Heart left ventricle (tissue), 16 donors: Measurements from ENCODE around the gene AEBP1. TPM values are rescaled to one million over a fixed set of nuclear protein-coding genes. Genes with fewer than 3 reads are reported as not detected.

Experiments used
- ATAC-seq, 4 donors: fragments of 200-7000 bp; cut with Tn5 transposase; one replicate each; pipeline ENCODE4 v1.9.1; 2020 to 2022; ENCODE audit warnings: moderate library complexity in 4 of 4, mild to moderate bottlenecking in 3 of 4, moderate number of reproducible peaks in 1 of 4
- DNase-seq, 5 donors: peaks; one replicate each; pipeline ENCODE4 v3.0.0-alpha.2; 2020
- H3K27ac ChIP-seq, 12 donors: fragments of 200-600 bp; sonication (generic) in 4 of 12; one replicate each; pipeline versions ENCODE4 v1.5.0 to v1.8.0; 2016 to 2022; ENCODE audit warnings: mild to moderate bottlenecking in 2 of 12
- H3K27me3 ChIP-seq, 9 donors: fragments of 200-600 bp; sonication (generic) in 2 of 9; one replicate each; pipeline versions ENCODE4 v1.5.1 to v1.8.0; 2016 to 2022; ENCODE audit warnings: mild to moderate bottlenecking in 3 of 9
- H3K36me3 ChIP-seq, 9 donors: fragments of 200-600 bp; sonication (generic) in 2 of 9; one replicate each; pipeline versions ENCODE4 v1.5.0 to v1.8.0; 2018 to 2022; ENCODE audit warnings: mild to moderate bottlenecking in 2 of 9
- H3K4me1 ChIP-seq, 12 donors: fragments of 200-600 bp; sonication (generic) in 4 of 12; one replicate each; pipeline versions ENCODE4 v1.5.0 to v1.8.0; 2016 to 2022; ENCODE audit warnings: mild to moderate bottlenecking in 3 of 12
- H3K4me3 ChIP-seq, 12 donors: fragments of 200-600 bp; sonication (generic) in 4 of 12; one replicate each; pipeline versions ENCODE4 v1.5.0 to v1.8.0; 2017 to 2022; ENCODE audit warnings: mild to moderate bottlenecking in 9 of 12, moderate library complexity in 4 of 12
- H3K9me3 ChIP-seq, 12 donors: fragments of 200-600 bp; sonication (generic) in 4 of 12; one replicate each; pipeline versions ENCODE4 v1.5.0 to v1.8.0; 2016 to 2022; ENCODE audit warnings: mild to moderate bottlenecking in 1 of 12
- CTCF ChIP-seq, 12 donors: fragments of 200-600 bp; sonication (generic) in 4 of 12; IDR thresholded peaks; one replicate each; pipeline versions ENCODE4 v1.5.0 to v1.8.0; 2018 to 2022; ENCODE audit warnings: antibody characterized with exemption in 12 of 12, mild to moderate bottlenecking in 5 of 12
- POLR2A ChIP-seq, 2 donors: fragments of 450-650 bp; IDR thresholded peaks; one replicate each; pipeline ENCODE4 v1.6.1; 2017; ENCODE audit warnings: antibody characterized with exemption in 2 of 2, mild to moderate bottlenecking in 2 of 2, moderate library complexity in 2 of 2
- WGBS, 4 donors: extraction: QIAGEN DNeasy Blood & Tissue Kit in 2 of 4; methylation state at CpG; one replicate each; pipeline versions ENCODE4 v1.1.5 to v1.1.7; 2013 to 2018; 5-methylcytosine and 5-hydroxymethylcytosine counted together
- intact Hi-C, 10 donors: fragments of 100-400 bp; cut with DNase I; formaldehyde crosslinking; loops; one replicate each; pipeline versions ENCODE4 v1.11.1 to v1.14.2; 2022
- polyA plus RNA-seq, 2 donors: library from polyadenylated mRNA; stranded (reverse); fragments of 200-250 nt; gene quantifications; one replicate each; pipeline ENCODE4 v1.2.3, GENCODE V29; 2013
- total RNA-seq, 9 donors: library from RNA; depleted of rRNA in 2 of 9; stranded (reverse); fragments of >200 nt in 2 of 9; fragmentation: NEBNext Ultra II Directional in 3 of 9; extraction: Animal tissue kit (Norgen Biotek cat#: 25700) in 3 of 9; gene quantifications; one replicate each; pipeline versions ENCODE4 v1.1.0 to v1.2.4, GENCODE V29; 2016 to 2023
- donor health status: ischemic (EF 13 %, LVEDD 7.1; RV severe dilation, severe dysfunction).
- donor health status: healthy with polysubstance abuse.
- donor health status: DM: no; HTN: yes; CAD: no.
- donor health status: DM: no; HTN: no; CAD: no.
- donor health status: ischemic (EF 25% LVEDD 6.9; RV normal size, moderate dysfunction).
- donor health status: ischemic (EF 25% LVEDD 5.7; RV mildly dilated, moderate dysfunction).
- donor health status: healthy.
- donor health status: DM: yes; HTN: yes; CAD: no.
- donor health status: ischemic (EF 35%, LVEDD 5.7; RV mildly dilated, moderate dysfunction).
- donor health status: nonischemic (EF 11% LVEDD 7.7; RV severe dilation, severe dysfunction).
- donor health status: DM: yes; HTN: yes; CAD: no.
- donor health status: PGD.
- donor health status: ischemic (EF 29% LVEDD 5.4; RV normal size, mild dysfunction).
- donor health status: nonischemic (EF 23%, LVEDD 6.1; RV moderate dilation, normal function).

The AEBP1 gene
- total and polyA plus RNA-seq, 11 donors = 10.9 to 51.1 (median 23.2) TPM

- no peaks in the 10 kb centered on the region for H3K9me3 ChIP-seq
- TF ChIP-seq CTCF (IDR thresholded peaks at IDR 0.05) (no peak), POLR2A (IDR thresholded peaks at IDR 0.05) (no peak)
- H3K36me3 ChIP-seq = no peaks in the 10 kb centered on the region
- no peaks in the 10 kb centered on the region for H3K27me3 ChIP-seq
- peaks cover 0 to 27% (median 5%) of the 10 kb centered on the region in 12 donors for H3K4me1 ChIP-seq
- 47 to 71% (median 57%) methylated on average over 2 of the region's 2 CpGs for WGBS, 4 donors
- no peak for ATAC-seq
- peak overlapping the region in 4 of 12 donors; percentile 30 to 61 (median 50) for H3K27ac ChIP-seq
- peak in 1 of 5 donors; percentile 21 for DNase-seq
- no peak overlapping the region for H3K4me3 ChIP-seq
- intact Hi-C loops = no loop called here
Observed at GRCh38 chr7:44094883-44095592, 9.1 kb upstream of the AEBP1 start.

GRCh38 chr7:44095781-44096180 is 8.4 kb upstream of the AEBP1 start:
- H3K4me1 ChIP-seq = peaks cover 0 to 33% (median 8%) of the 10 kb centered on the region in 12 donors
- no peaks in the 10 kb centered on the region for H3K36me3 ChIP-seq
- intact Hi-C loops = no loop called here
- TF ChIP-seq CTCF (IDR thresholded peaks at IDR 0.05) (no peak), POLR2A (IDR thresholded peaks at IDR 0.05) (no peak)
- ATAC-seq (no peak), DNase-seq (peak in 1 of 5 donors; percentile 10)
- no peaks in the 10 kb centered on the region for H3K9me3 ChIP-seq
- 92 to 97% (median 94%) methylated on average over 3 of the region's 3 CpGs for WGBS, 4 donors
- H3K27ac ChIP-seq = peak overlapping the region in 4 of 12 donors; percentile 8 to 61 (median 50)
- no peaks in the 10 kb centered on the region for H3K27me3 ChIP-seq
- H3K4me3 ChIP-seq = no peak overlapping the region

DNA sequence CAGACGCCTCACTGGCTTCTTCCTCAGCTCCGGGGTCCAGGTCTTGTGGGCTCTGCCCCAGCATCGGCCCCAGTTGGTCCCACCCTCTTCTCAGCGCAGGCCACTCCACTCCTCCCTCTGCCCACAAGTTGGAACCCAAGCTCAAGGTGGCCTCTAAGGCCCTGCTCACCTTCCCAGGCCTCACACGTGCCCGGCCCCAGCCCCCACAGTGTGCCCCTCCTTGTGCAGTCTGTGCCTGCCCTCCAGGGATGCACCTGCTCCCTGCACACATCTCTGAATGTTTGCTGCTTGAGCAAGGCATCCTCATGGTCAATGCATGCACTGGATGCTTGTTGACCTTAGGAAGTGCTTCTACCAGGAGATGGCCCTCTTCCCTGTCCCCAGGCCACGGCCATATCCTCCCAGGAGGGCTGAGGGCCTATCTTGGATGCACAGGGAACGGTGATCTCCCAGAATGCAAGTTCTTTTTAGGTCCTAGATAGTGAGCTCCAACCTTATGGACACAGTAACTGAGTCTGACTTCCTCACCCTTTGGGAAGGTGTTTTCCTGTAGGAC is 7.7 kb upstream of the AEBP1 start:
- TF ChIP-seq POLR2A (IDR thresholded peaks at IDR 0.05) = no peak
- no peak for TF ChIP-seq CTCF (IDR thresholded peaks at IDR 0.05)
- Histone ChIP-seq H3K4me1 (peaks cover 0 to 40% (median 9%) of the 10 kb centered on the region in 12 donors), H3K9me3 (no peaks in the 10 kb centered on the region), H3K27ac (no peak overlapping the region), H3K4me3 (no peak overlapping the region), H3K27me3 (no peaks in the 10 kb centered on the region), H3K36me3 (no peaks in the 10 kb centered on the region)
- ATAC-seq = no peak
- intact Hi-C loops = no loop called here
- WGBS, 4 donors = 81 to 83% (median 82%) methylated on average over 8 of the region's 8 CpGs
- no peak for DNase-seq

GRCh38 chr7:44097064-44097932 is 6.8 kb upstream of the AEBP1 start:
- Histone ChIP-seq H3K4me3 (no peak overlapping the region), H3K4me1 (peaks cover 0 to 47% (median 11%) of the 10 kb centered on the region in 12 donors), H3K27ac (peak overlapping the region in 1 of 12 donors; percentile 17), H3K9me3 (no peaks in the 10 kb centered on the region), H3K27me3 (no peaks in the 10 kb centered on the region), H3K36me3 (no peaks in the 10 kb centered on the region)
- no peak for TF ChIP-seq CTCF (IDR thresholded peaks at IDR 0.05)
- no peak for TF ChIP-seq POLR2A (IDR thresholded peaks at IDR 0.05)
- intact Hi-C loops = no loop called here
- no peak for ATAC-seq
- 82 to 87% (median 86%) methylated on average over 9 of the region's 9 CpGs for WGBS, 4 donors
- DNase-seq = no peak
